GDM1 (cell line): ENCODE measurements around the gene TNFRSF17.
"Not testable (repeated sequence)": the region's sequence is repeated elsewhere in the genome, so short reads cannot be mapped to it uniquely, and the experiment has no call there.

ENCODE experiments used
- DNase-seq: peaks from one replicate; lab custom pipeline; 2025; lab: John Stamatoyannopoulos, UW

Gene TNFRSF17

GRCh38 chr16:11970292-11970691 lies 5.3 kb downstream of the TNFRSF17 start:
- not testable (repeated sequence) for DNase-seq

GRCh38 chr16:11972128-11972527 lies 7.1 kb downstream of the TNFRSF17 start:
- DNase-seq: no peak

GRCh38 chr16:11973070-11973469 lies 8.1 kb downstream of the TNFRSF17 start:
- no peak for DNase-seq

- DNase-seq: no peak
These were observed 11.9 kb downstream of the TNFRSF17 start for GRCh38 chr16:11976850-11977375.

- DNase-seq: no peak
These were observed 12.5 kb downstream of the TNFRSF17 start for GRCh38 chr16:11977376-11978041.

- no peak for DNase-seq
These were observed 13.1 kb downstream of the TNFRSF17 start for GRCh38 chr16:11978080-11978479.

- DNase-seq: no peak
These were observed 14.1 kb downstream of the TNFRSF17 start for GRCh38 chr16:11979013-11979672.

GRCh38 chr16:11980136-11980844 lies 15.3 kb downstream of the TNFRSF17 start:
- no peak for DNase-seq

- DNase-seq: no peak
These were observed 20.2 kb downstream of the TNFRSF17 start for GRCh38 chr16:11985250-11985649.

GRCh38 chr16:11986521-11987057 lies 21.6 kb downstream of the TNFRSF17 start:
- DNase-seq: no peak

GRCh38 chr16:11988258-11988978 lies 23.4 kb downstream of the TNFRSF17 start:
- DNase-seq: no peak

GRCh38 chr16:11990702-11991390 lies 25.8 kb downstream of the TNFRSF17 start:
- DNase-seq: no peak

- no peak for DNase-seq
These were observed 27.1 kb downstream of the TNFRSF17 start for GRCh38 chr16:11992008-11992584.

- no peak for DNase-seq
These were observed 27.8 kb downstream of the TNFRSF17 start for GRCh38 chr16:11992586-11993524.

GRCh38 chr16:11994143-11995119 lies 29.4 kb downstream of the TNFRSF17 start:
- DNase-seq: peak; percentile 22

GRCh38 chr16:11996433-11997330 lies 31.7 kb downstream of the TNFRSF17 start:
- DNase-seq: no peak

GRCh38 chr16:12000032-12000431 lies 35.0 kb downstream of the TNFRSF17 start:
- no peak for DNase-seq
